NCI-H524 (cell line): Measurements from ENCODE around the gene FBXL19.

Experiments used
- DNase-seq, 2 experiments: peaks; one replicate each; lab custom pipeline; 2025; lab: John Stamatoyannopoulos, UW

Gene FBXL19

GRCh38 chr16:30989469-30990047, 66.2 kb downstream of the FBXL19 start:
- no peak for DNase-seq

- DNase-seq, result no peak
Measured at GRCh38 chr16:30990105-30990504, 66.7 kb downstream of the FBXL19 start.

GRCh38 chr16:30991052-30991451, 67.7 kb downstream of the FBXL19 start:
- no peak for DNase-seq

GRCh38 chr16:30992276-30992780, 69.0 kb downstream of the FBXL19 start:
- DNase-seq, result no peak

GRCh38 chr16:30992931-30993816, 69.8 kb downstream of the FBXL19 start:
- DNase-seq, result no peak

GRCh38 chr16:30995927-30996323, 72.6 kb downstream of the FBXL19 start:
- no peak for DNase-seq

GRCh38 chr16:30996324-30996984, 73.1 kb downstream of the FBXL19 start:
- DNase-seq, result no peak

- DNase-seq, result no peak
Measured at GRCh38 chr16:30996985-30997724, 73.8 kb downstream of the FBXL19 start.

- no peak for DNase-seq
Measured at GRCh38 chr16:30997725-30998711, 74.6 kb downstream of the FBXL19 start.
